GM19395 (cell line): ENCODE results near the gene RABL3.
"Not testable (repeated sequence)": the region's sequence is repeated elsewhere in the genome, so short reads cannot be mapped to it uniquely, and the experiment has no call there.

Experiments
- ATAC-seq: cut with Tn5 transposase; IDR thresholded peaks from one replicate; pipeline ENCODE4 v1.9.1; 2021; ENCODE audit warnings: mild to moderate bottlenecking, moderate library complexity; ENCODE audit not compliant: unreplicated experiment

The RABL3 gene

GRCh38 chr3:120648290-120648689, 94.0 kb downstream of the RABL3 start:
- ATAC-seq = no peak

GRCh38 chr3:120646771-120647432, 95.4 kb downstream of the RABL3 start:
- no peak for ATAC-seq

GRCh38 chr3:120645083-120645845, 97.1 kb downstream of the RABL3 start:
- no peak for ATAC-seq

GRCh38 chr3:120642368-120642948, 99.9 kb downstream of the RABL3 start:
- ATAC-seq = no peak

- ATAC-seq = no peak
Observed at GRCh38 chr3:120641696-120642246, 100.5 kb downstream of the RABL3 start.

GRCh38 chr3:120640231-120640630, 102.1 kb downstream of the RABL3 start:
- ATAC-seq = no peak

GRCh38 chr3:120638820-120639219, 103.5 kb downstream of the RABL3 start:
- ATAC-seq = not testable (repeated sequence)

- ATAC-seq = no peak
Observed at GRCh38 chr3:120637851-120638559, 104.3 kb downstream of the RABL3 start.

- ATAC-seq = no peak
Observed at GRCh38 chr3:120636795-120637401, 105.4 kb downstream of the RABL3 start.
